ENCODE data around the gene OAS3.
"Not testable (repeated sequence)": the region's sequence is repeated elsewhere in the genome, so short reads cannot be mapped to it uniquely, and the experiment has no call there.

Gene OAS3

DNA sequence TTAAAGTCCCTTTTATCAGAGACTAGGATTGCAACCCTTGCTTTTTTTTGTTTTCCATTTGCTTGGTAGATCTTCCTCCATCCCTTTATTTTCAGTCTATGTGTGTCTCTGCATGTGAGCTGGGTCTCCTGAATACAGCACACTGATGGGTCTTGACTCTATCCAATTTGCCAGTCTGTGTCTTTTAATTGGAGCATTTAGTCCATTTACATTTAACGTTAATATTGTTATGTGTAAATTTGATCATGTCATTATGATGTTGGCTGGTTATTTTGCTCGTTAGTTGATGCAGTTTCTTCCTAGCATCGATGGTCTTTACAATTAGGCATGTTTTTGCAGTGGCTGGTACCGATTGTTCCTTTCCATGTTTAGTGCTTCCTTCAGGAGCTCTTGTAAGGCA is 18.9 kb downstream of the OAS3 start:
- not testable (repeated sequence) for DNase-seq (ENCODE audit: low read depth, low spot score)

- DNase-seq (ENCODE audit: low read depth, low spot score), result no peak
These were observed 22.8 kb downstream of the OAS3 start for GRCh38 chr12:112961074-112961473.

DNA sequence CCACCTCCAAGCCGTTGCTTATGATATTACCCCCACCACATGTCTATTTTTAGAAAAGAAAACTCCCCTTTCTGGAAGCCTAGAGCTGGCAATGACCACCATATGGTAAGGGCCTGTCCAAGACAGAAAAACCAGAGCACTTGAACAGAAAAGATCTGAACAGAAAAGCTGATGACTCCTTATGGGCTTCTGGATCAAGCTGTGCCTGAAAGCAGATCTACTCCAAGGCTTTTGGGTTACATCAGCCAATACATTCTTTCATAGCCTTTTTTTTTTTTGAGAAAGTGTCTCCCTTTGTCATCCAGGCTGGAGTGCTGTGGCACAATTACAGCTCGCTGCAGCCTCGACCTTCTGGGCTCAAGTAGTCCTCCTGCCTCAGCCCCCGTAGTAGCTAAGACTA is 23.3 kb downstream of the OAS3 start:
- DNase-seq (ENCODE audit: low read depth, low spot score), result no peak

- DNase-seq (ENCODE audit: low read depth, low spot score), result no peak
These were observed 24.3 kb downstream of the OAS3 start for GRCh38 chr12:112962561-112962960.

DNA sequence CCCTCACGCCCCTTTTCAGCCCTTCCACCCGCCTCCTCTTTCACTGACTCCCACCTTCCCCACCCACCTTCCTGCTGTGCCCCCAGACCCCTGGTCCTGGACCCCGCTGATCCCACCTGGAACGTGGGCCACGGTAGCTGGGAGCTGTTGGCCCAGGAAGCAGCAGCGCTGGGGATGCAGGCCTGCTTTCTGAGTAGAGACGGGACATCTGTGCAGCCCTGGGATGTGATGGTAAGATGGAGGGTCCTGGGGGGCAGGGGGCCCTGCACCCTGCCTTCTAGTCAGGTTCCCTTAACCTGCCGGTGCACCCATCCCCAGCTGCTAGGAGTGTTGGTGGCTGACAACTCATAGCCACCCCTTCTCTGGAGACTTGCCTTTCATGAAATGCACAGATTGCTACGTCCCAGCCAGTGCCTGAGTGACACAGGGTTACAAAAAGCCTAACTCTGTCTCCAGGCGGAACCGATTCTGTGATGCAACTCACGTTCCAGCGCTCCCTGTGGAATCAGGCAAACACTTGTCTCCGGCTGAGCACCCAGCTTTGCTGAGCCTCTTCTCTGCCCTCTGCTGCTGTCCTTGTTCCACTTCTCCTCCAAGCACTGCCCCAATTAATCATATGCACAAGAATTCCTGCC is 25.1 kb downstream of the OAS3 start:
- DNase-seq (ENCODE audit: low read depth, low spot score), result no peak

DNA sequence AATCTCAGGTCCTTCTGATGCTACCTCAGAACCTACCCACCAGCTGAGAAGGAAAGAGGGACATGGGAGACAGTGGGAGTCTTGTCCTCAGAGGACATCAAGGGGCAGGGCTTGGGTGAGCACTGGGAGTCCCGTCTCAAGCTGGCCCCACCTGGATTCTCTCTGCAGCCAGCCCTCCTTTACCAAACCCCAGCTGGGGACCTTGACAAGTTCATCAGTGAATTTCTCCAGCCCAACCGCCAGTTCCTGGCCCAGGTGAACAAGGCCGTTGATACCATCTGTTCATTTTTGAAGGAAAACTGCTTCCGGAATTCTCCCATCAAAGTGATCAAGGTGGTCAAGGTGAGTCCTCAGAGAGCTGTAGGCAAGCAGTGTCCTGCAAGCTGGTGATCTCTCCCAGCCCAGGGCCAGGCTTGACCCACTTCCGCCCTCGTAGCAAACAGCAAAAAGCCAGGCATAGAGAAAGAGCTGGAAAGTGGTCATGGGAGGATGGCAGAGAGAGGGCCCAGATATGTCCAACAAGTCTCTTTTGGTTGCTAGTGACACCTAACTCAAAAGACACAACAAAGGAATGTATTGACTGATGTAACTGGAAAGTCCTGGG is 25.9 kb downstream of the OAS3 start:
- DNase-seq (ENCODE audit: low read depth, low spot score), result no peak

DNA sequence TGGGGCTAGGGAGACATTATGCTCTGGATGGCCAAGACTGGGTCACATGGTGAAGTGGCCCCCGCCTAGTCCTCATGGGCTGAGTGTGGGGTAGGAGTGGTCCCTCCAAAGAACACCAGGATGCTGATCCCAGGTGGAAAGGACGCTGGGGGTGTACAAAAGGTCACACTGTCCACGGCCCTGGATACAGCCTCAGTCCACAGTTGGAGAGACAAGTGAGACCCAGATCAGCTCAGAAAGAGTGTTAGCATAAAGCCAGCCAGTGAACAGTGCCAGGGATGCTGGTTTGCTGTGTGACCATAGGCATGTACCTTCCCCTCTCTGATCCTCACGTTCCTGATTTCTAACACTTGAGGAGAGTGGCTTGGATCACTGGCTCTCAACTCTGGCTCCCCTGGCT is 26.6 kb downstream of the OAS3 start:
- DNase-seq (ENCODE audit: low read depth, low spot score), result no peak

- no peak for DNase-seq (ENCODE audit: low read depth, low spot score)
These were observed 27.4 kb downstream of the OAS3 start for GRCh38 chr12:112965643-112966042.

DNA sequence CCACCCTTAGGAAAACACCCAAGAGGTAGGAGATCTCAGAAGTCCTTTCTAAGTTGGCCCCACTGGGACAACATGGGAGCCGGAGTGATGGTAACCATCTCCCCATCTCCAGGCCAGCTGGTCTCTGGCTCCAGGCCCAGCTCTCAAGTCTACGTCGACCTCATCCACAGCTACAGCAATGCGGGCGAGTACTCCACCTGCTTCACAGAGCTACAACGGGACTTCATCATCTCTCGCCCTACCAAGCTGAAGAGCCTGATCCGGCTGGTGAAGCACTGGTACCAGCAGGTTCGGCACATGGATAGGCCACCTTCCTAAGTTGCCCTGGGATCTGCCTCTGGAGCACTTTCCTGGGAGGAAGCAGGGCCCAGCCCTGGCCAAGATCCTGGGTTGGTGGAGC is 29.0 kb downstream of the OAS3 start:
- DNase-seq (ENCODE audit: low read depth, low spot score), result no peak

DNA sequence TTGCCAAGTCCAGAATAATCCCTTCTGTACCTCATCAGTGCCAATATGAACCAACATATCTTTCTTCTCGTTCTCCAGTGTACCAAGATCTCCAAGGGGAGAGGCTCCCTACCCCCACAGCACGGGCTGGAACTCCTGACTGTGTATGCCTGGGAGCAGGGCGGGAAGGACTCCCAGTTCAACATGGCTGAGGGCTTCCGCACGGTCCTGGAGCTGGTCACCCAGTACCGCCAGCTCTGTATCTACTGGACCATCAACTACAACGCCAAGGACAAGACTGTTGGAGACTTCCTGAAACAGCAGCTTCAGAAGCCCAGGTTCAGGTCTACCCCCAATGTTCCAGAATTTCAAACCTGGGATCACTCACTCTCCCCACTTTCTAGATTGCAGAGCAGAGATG is 29.6 kb downstream of the OAS3 start:
- no peak for DNase-seq (ENCODE audit: low read depth, low spot score)

GRCh38 chr12:112969547-112970306 is 31.5 kb downstream of the OAS3 start:
- DNase-seq (ENCODE audit: low read depth, low spot score), result no peak

DNA sequence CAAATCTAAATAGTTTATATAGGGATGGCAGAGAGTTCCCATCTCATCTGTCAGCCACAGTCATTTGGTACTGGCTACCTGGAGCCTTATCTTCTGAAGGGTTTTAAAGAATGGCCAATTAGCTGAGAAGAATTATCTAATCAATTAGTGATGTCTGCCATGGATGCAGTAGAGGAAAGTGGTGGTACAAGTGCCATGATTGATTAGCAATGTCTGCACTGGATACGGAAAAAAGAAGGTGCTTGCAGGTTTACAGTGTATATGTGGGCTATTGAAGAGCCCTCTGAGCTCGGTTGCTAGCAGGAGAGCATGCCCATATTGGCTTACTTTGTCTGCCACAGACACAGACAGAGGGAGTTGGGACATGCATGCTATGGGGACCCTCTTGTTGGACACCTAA is 32.1 kb downstream of the OAS3 start:
- DNase-seq (ENCODE audit: low read depth, low spot score), result no peak

DNA sequence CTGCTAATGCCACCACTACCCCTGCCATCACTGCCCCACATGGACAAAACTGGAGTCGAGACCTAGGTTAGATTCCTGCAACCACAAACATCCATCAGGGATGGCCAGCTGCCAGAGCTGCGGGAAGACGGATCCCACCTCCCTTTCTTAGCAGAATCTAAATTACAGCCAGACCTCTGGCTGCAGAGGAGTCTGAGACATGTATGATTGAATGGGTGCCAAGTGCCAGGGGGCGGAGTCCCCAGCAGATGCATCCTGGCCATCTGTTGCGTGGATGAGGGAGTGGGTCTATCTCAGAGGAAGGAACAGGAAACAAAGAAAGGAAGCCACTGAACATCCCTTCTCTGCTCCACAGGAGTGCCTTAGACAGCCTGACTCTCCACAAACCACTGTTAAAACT is 33.0 kb downstream of the OAS3 start:
- DNase-seq (ENCODE audit: low read depth, low spot score), result peak; percentile 51

- DNase-seq (ENCODE audit: low read depth, low spot score), result no peak
These were observed 34.9 kb downstream of the OAS3 start for GRCh38 chr12:112973011-112973735.

GRCh38 chr12:112973818-112974231 is 35.6 kb downstream of the OAS3 start:
- no peak for DNase-seq (ENCODE audit: low read depth, low spot score)

GRCh38 chr12:112974904-112975303 is 36.6 kb downstream of the OAS3 start:
- no peak for DNase-seq (ENCODE audit: low read depth, low spot score)

DNA sequence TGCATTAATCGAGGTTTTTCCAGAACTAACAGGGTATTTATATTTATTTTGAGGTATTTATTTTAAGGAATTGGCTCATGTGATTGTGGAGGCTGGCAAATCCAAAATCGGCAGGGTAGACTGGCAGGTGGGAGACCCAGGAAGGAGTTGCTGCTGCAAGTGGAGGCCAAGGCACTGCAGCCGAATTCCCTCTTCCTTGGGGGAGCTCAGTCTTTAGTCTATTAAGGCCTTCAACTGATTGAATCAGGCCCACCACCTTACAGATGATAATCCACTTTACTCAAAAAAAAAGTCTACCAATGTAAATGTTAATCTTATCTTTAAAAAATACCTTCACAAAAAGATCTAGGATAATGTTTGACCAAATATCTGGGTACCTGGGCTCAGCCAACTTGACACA is 38.9 kb downstream of the OAS3 start:
- DNase-seq (ENCODE audit: low read depth, low spot score), result no peak

GRCh38 chr12:112977641-112978040 is 39.4 kb downstream of the OAS3 start:
- no peak for DNase-seq (ENCODE audit: low read depth, low spot score)

GRCh38 chr12:112978163-112979040 is 40.1 kb downstream of the OAS3 start, which contains the start of gene OAS2:
OAS2 (plus strand) TSS chr12:112978519; CDS start chr12:112978609, 90 bp downstream.
- peak; percentile 37 for DNase-seq (ENCODE audit: low read depth, low spot score)

GRCh38 chr12:112979041-112979680 is 40.9 kb downstream of the OAS3 start:
- DNase-seq (ENCODE audit: low read depth, low spot score), result no peak

All from astrocyte of the hippocampus (primary cell).